ENCODE data around the gene DQX1.

Gene DQX1

GRCh38 chr2:74515271-74515980 lies 10.6 kb downstream of the DQX1 start:
- no peak overlapping the region for H3K4me3 ChIP-seq (ENCODE audit: low read depth, low read length)
- DNase-seq (ENCODE audit: low read depth) = no peak
- no peak for TF ChIP-seq CTCF (conservative IDR thresholded peaks at IDR 0.05; ENCODE audit: low read depth, low read length)

DNA sequence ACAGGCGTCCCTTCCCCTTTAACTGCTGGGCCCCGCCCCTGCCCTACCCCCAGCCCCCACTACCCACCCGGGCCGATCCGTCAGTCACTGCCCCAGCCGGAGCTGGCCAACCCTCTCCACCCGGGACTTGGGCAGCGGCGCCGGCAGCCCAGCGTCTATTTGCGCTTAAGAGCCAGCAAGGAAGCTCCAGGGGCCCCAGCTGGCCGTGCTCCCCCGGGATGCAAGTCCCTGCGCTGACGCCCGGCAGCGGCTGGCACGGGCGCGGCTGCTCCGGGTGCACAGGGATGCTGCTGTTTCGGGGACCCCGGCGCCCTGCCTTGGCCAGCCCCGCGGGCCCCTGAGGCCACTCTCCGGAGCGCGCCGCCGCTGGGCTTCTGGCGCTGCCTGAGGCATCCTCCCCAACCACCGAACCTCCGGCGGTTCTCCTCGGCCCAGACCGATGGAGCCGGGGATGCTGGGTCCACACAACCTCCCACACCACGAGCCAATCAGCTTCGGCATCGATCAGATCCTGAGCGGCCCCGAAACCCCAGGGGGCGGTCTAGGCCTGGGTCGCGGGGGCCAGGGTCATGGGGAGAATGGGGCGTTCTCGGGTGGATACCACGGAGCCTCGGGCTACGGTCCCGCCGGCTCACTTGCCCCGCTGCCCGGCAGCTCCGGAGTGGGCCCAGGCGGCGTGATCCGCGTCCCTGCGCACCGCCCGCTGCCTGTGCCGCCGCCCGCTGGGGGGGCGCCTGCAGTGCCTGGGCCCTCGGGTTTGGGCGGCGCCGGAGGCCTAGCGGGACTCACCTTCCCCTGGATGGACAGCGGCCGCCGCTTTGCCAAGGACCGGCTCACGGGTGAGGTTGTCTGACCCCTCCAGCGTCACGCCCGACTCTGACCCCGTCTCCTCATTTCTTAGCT lies 11.4 kb downstream of the DQX1 start, which contains the start of gene TLX2:
TLX2 (plus strand) TSS at position 83 of the 903 bp plus-strand sequence; CDS start at position 440, 357 bp downstream.
- H3K4me3 ChIP-seq (ENCODE audit: low read depth, low read length) = no peak within 1 kb of the TSS
- no peak for DNase-seq (ENCODE audit: low read depth)
- no peak for TF ChIP-seq CTCF (conservative IDR thresholded peaks at IDR 0.05; ENCODE audit: low read depth, low read length)

GRCh38 chr2:74513605-74514367 lies 12.2 kb downstream of the DQX1 start:
- no peak for DNase-seq (ENCODE audit: low read depth)
- H3K4me3 ChIP-seq (ENCODE audit: low read depth, low read length) = no peak overlapping the region
- TF ChIP-seq CTCF (conservative IDR thresholded peaks at IDR 0.05; ENCODE audit: low read depth, low read length) = no peak

DNA sequence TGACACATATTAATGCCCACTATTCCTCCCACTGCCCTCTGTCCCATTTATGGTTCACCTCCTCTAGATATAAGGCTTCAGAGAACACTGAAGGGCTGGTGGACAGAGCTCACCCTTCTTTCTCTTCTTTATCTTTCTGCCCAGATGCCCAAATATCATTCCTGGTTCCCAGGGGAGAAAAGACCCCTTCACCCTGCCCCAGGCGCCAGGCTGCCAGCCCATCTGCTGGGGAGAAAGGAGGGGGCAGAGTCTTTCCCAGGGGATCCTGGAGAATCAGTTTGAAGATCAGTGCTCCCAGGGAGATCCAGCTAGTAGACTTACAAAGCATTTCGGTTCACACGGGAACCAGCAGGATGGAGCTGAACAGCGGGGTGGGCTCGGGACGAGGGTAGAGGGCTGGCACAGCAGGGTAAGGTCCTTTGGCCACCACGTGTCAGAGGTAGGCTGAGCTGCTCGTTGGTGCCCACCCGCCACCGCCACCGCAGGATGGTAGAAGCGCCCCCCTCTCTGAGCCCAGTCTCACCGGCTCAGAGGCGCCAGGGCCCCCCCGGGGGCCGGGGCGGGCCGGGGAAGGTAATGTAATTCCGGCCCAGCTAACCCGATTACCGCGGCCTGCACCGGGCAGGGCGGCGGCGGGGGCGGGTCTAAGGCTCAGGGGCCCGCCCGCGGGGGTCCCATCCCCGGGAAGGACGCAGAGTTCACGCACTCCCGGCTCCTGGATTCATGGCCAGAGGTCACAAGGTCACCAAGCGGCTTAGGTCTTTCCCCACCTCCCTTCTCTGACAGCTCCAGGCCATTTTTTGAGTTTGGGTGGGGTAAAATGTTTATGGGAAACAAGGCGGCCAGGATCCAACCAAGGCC lies 13.1 kb downstream of the DQX1 start:
- TF ChIP-seq CTCF (conservative IDR thresholded peaks at IDR 0.05; ENCODE audit: low read depth, low read length) = no peak
- H3K4me3 ChIP-seq (ENCODE audit: low read depth, low read length) = no peak overlapping the region
- no peak for DNase-seq (ENCODE audit: low read depth)

DNA sequence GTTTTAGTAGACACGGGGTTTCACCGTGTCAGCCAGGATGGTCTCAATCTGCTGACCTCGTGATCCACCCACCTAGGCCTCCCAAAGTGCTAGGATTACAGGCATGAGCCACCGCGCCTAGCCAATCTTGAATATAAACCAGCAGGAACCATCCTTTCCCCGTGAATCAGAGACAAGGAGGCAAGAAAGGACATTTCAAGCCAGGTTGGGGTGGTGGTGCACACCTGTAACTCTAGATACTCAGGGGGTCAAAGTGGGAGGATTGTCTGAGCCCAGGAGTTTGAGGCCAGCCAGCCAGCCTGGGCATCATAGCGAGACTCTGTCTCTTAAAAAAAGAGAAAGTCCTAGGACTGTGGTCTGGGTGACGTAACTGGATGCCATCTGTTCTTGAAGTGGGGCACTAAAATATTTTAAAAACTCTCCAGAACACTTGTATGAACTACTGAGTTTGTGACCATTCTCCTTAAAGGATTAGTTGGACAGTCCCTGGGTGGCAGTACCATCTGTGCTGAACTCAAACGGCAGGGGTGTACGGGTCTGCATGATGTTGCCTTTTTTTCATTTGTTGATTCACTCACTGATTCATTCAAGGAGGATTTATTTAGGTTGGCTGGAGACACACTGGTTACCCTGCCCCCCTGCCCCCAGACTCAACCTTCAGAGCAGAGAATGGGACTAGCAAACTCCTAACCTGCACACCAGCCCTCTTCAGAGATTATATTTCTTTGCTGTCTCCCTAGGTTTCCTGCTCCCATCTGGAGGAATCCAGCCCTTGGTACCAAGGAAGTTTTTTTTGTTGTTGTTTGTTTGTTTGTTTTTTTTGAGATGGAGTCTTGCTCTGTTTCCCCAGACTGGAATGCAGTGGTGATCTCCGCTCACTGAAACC lies 14.7 kb downstream of the DQX1 start:
- TF ChIP-seq CTCF (conservative IDR thresholded peaks at IDR 0.05; ENCODE audit: low read depth, low read length) = no peak
- H3K4me3 ChIP-seq (ENCODE audit: low read depth, low read length) = no peak overlapping the region
- DNase-seq (ENCODE audit: low read depth) = no peak

Data from choroid plexus epithelial cell (primary cell).